PC-3 (cell line): Measurements from ENCODE around the gene LCAT.

Source experiments
- CTCF ChIP-seq: fragments of 300-600 bp; sonication (generic); conservative IDR thresholded peaks from 2 replicates; pipeline ENCODE4 v1.5.1; 2017; ENCODE audit warnings: antibody characterized with exemption, low read depth, mild to moderate bottlenecking, low read length
- EZH2 ChIP-seq: fragments of 300-600 bp; sonication (generic); IDR thresholded peaks from one replicate; pipeline ENCODE4 v1.6.1; 2017; ENCODE audit warnings: antibody characterized with exemption, mild to moderate bottlenecking, low read length; ENCODE audit not compliant: unreplicated experiment
- EZH2phosphoT487 ChIP-seq: fragments of 300-600 bp; sonication (generic); IDR thresholded peaks from 2 replicates; pipeline ENCODE4 v1.6.1; 2018; ENCODE audit warnings: mild to moderate bottlenecking, antibody characterized with exemption, low read length, borderline replicate concordance

DNA sequence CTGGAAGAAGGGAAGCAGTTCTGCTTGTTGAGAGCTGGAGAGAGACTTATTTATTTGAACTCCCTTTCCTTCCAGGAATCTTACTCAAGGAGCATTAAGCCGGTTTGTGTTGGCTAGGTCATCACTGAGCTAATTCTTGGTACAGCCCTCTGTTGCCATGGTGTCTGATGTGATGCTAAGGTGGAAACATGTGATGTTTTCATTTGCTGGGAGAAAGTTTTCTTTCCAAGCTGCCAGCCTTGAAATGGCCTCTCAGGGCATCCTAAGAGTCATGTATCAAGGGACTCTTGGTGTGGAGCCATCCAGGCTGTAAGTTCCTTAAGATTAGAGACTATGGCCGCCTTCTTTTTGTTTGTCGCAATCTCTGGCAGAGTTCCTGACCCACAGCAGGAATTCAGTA is 46.7 kb downstream of the LCAT start:
- TF ChIP-seq CTCF (no peak), EZH2 (no peak), EZH2phosphoT487 (no peak)
